GM19035 (cell line): ENCODE measurements around the gene TMEM40.
"Not testable (repeated sequence)": the region's sequence is repeated elsewhere in the genome, so short reads cannot be mapped to it uniquely, and the experiment has no call there.

ENCODE experiments used
- ATAC-seq: cut with Tn5 transposase; IDR thresholded peaks from one replicate; pipeline ENCODE4 v1.9.1; 2021; ENCODE audit not compliant: unreplicated experiment

TMEM40 gene

DNA sequence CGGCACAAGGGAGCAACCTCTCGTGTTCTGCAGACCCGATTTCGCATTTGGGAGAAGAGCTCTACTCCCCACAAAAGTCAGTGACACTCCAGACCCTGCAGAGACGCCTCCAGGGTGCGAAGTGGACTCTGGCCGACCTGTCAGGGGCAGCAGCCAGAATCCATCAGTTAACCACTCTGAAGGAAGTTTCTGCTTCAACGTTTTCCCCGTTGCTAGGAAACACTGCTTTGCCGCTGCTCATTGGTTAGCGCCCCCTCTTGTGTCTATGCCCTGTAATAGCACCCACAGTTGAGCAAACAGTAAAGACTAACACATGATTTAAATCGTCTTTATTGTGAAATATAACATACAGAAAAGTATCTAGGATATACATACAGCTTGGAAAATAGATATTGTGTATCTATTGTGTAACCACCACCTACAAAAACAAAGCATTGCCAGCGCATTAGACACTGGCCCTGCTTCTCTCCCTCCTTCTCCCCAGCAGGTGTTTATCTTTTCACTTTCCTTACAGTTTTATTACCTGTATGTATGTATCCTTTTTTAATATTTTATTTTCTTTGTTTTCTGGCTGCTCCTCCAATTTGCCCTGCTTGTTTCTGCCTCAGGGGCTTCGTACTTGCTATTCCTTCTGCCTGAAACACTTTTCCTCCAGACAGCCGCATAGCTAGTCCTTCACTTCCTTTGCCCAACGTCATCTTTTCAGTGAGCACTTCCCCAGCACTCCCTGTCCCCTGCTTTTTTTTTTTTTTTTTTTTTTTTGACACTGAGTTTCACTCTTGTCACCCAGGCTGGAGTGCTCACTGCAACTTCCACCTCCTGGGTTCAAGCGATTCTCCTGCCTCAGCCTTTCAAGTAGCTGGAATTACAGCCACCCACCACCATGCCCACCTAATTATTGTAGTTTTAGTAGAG, 38.8 kb downstream of the TMEM40 start:
- ATAC-seq, result peak; percentile 86

DNA sequence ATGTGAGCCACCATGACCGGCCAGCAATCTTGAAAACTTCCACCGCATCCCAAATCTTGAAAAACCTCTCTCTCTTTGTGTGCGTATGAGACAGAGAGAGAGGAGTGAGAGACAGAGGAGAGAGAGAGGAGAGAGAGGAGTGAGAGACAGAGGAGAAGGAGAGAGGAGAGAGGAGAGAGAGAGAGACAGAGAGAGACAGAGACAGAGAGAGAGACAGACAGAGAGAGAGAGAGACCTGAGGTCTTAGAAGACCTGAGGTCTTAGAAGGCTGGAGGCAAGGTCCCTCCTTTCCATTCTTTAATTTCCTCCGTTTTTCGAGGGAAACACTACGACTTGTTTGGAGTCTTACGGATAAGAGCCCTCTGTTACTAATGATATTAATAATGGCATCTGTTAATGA, 39.5 kb downstream of the TMEM40 start:
- no peak for ATAC-seq

DNA sequence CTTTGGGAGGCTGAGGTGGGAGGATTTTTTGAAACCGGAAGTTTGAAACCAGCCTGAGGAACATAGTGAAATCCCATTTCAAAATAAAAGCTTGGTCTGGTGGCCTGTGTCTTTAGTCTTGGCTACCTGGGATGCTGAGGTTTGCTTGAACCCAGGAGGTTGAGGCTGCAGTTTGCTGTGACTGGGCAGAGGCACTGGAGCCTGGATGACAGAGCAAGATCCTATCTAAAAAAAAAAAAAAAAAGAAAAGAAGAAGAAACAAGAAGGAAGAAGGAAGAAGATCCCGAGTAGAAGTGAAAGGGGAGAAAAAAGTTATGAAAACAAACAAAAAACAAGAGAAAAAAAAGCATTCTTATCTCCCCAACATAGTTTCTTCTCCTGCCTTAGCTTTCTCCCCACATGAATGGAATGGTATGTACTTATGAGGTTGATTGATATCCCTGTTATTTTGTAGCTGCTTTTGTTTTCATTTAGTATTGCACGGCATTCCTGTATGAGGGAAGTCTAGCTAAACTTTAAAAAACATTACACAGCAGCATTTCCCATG, 42.4 kb downstream of the TMEM40 start:
- no peak for ATAC-seq

DNA sequence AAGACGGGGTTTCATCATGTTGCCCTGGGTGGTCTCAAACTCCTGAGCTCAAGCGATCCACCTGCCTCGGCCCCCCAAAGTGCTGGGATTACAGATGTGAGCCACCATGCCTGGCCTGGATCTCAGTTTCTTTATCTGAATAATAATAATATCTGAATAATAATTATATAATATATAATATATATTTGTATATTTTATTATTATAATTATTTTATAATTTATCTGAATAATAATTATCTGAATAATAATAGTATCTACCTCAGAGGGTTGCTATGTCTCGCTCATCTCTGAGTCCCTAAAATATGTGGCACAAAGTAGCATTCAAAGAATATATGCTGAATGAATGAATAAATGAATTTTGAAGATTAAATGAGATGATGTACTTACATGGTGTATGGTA, 44.8 kb downstream of the TMEM40 start:
- ATAC-seq, result no peak

DNA sequence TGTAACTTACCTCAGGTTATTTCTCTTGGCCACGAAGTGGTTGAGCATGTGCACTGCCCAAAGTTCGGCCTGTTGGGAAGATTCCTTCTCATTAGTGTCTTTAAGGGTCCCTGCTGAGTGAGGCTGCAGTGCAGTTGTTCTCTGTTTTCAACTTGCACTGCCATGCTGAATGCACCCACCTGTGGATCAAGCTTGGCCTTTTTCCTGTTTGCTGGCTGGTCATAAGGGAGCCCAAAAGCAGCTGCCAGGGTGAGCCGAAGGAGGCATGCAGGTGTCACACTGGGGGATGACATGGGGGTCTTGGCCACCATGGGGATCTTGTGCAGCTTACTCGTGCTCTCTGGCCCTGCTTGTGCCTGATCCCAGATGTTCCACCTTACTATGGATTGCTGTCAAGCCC, 49.0 kb downstream of the TMEM40 start:
- no peak for ATAC-seq

GRCh38 chr3:12709334-12709733, 49.7 kb downstream of the TMEM40 start:
- ATAC-seq, result no peak

DNA sequence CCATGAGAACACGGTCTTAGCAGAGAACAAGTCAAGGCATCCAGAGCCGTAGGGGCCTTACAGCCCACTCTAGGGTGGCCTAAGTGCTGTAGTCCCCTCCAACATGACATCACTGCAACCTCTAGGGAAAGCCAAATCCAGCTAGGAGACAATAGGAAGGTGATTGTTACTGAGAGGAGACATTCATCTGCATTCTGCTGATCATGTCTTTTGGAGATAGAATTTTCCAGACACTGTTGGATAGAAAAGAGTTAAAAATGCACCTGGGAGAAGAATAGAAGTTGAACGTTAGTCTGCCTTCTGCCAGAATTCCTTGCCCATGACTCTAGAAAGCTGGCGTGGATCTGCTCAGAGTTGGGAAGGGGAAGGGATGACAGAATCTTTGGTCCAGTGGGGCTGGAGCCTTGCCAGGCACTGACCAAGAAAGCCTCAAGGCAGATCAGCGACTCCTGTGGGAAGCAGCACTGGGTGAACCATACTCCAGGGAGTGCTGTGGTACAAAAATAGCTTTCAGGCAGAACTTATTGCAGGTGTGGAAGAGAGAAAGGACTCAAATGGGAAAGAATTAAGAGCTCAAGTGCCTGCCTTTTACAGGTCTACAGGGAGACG, 50.4 kb downstream of the TMEM40 start:
- no peak for ATAC-seq

GRCh38 chr3:12707449-12707848, 51.6 kb downstream of the TMEM40 start:
- ATAC-seq, result no peak

DNA sequence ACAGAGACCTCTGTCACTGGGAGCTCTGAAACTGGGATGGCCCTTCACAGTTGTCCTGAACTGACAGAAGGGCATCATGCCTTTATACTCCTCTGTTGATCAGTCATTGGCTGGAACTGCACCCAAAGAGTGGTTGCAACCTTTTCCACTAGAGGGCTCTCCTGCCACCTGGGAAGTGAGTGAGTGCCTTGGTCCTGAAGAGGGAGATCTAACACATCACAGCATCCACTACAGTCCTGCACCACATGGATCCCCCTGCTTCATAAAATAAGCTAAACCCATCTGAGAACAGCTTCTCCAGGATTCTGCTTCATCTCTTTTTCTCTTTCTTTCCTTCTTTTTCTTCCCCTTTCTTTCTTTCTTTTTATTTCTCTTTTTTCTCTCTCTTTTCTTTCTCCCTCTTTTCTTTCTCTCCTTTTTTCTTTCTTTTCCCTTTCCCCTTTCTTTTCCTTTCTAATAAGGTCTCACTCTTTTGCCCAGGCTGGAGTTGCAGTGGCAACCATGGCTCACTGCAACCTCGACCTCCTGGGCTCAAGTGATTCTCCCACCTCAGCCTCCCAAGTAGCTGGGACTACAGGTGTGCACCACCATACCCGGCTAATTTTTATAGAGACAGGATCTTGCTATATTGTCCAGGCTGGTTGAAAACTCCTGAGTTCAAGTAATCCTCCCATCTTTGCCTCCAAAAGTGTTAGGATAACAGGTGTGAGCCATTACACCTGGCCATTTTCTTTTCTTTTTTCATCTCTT, 52.4 kb downstream of the TMEM40 start:
- peak; percentile 90 for ATAC-seq

- ATAC-seq, result no peak
These were observed 53.1 kb downstream of the TMEM40 start for GRCh38 chr3:12705981-12706380.

DNA sequence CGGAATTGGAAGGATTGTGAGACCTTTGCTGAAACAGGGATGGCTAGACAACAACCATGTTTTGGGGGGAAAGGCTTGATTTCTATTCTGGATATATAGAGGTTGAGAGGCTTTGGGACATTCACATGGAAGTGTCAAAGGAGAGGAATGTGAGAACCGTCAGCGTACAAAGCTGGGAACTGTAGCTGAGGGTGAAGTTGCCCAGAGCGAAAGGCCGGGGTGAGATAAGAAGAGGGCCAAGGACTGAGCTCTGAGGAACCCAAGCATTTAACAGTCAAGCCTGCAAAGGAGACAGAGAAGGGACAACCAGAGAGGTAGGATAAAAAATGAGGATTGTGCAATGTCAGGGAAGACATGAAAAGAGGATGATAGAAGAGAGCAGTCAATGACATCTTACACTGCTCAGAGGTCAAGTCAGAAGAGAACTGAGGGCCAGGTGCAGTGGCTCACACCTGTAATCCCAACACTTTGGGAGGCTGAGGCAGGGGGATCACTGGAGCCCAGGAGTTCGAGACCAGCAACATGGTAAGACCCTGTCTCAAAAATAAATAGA, 53.6 kb downstream of the TMEM40 start:
- no peak for ATAC-seq

- ATAC-seq, result no peak
These were observed 56.6 kb downstream of the TMEM40 start for GRCh38 chr3:12702501-12702900.

DNA sequence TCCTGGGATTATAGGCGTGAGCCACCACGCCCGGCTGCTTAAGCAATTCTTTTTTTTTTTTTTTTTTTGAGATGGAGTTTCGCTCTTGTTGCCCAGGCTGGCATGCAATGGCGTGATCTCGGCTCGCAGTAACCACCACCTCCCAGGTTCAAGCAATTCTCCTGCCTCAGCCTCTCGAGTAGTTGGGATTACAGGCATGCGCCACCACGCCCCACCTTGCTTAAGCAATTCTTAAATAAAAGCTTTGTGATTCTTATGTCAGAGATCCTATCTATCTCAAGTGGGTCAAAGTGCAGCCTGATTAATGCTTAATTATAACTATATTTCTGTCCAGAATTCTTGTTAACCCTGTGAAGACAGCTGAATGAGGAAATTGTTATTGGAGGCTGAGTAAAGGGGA, 57.5 kb downstream of the TMEM40 start:
- not testable (repeated sequence) for ATAC-seq

- ATAC-seq, result no peak
These were observed 58.3 kb downstream of the TMEM40 start for GRCh38 chr3:12700800-12701199.

- no peak for ATAC-seq
These were observed 63.1 kb downstream of the TMEM40 start for GRCh38 chr3:12695916-12696315.

DNA sequence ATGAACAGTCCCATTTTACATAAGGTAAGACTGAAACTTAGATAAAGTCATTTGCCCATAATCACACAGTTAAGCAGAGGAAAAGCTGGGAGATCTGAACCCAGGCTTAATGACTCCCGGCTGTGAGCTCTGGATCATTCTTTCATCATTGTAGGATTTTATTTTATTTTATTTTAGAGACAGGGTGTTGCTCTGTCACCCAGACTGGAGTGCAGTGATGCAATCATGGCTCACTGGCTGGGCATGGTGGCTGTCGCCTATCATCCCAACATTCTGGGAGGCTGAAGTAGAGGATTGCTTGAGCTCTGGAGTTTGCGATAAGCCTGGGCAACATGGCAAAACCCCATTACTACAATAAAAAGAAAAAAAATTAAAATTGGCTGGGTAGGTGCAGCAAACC, 63.9 kb downstream of the TMEM40 start:
- ATAC-seq, result no peak

GRCh38 chr3:12692444-12692843, 66.6 kb downstream of the TMEM40 start:
- no peak for ATAC-seq

DNA sequence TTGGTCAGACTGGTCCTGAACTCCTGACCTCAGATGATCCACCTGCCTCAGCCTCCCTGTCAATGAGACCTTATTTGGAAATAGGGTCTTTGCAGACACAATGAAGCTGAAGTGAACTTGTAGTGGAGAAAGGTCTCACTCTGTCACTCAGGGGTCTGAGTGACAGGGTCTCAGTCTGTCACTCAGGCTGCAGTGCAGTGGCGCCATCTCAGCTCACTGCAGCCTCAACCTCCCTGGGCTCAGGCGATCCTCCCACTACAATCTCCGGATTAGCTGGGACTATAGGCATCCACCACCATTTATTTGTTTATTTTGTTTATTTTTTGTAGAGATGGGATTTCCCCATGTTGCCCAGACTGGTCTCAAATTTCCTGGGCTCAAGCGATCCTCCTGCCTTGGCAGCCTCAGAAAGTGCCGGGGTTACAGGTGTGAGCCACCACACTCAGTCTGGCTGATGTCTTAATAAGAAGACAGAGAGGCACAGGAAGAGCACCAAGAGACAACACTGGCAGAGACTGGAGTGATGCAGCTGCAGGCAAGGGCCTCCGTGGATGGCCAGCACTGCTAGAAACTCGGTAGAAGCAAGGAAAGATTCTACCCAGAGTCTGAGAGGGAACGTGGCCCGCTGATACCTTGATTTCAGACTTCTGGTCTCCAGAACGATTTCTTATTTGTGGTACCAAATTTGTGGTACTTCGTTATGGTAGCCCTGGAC, 68.9 kb downstream of the TMEM40 start:
- ATAC-seq, result no peak

DNA sequence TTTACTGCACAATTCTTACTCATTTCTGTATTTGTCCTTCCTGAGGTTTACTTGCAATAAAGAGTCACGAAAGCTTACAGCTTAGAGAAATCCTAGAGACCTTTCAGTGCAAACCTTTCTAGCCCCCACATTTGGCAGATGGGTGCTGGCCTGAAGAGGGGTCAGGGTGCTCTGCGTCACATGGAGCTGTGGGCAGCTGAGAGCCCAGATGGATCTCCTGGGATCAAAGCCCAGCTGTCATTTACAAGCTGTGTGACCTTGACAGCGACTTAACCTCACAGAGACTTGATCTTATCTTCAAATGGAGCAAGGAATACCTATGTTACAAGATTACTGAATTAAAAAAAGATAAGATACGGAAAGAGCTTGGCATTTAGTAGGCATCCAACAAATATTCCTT, 71.1 kb downstream of the TMEM40 start:
- no peak for ATAC-seq

GRCh38 chr3:12686096-12686495, 73.0 kb downstream of the TMEM40 start:
- no peak for ATAC-seq
